Measurements from ENCODE around the gene CYP27C1.
A peak's percentile ranks its signal among the peaks of the same experiment; 100 is the strongest.

Gene CYP27C1

DNA sequence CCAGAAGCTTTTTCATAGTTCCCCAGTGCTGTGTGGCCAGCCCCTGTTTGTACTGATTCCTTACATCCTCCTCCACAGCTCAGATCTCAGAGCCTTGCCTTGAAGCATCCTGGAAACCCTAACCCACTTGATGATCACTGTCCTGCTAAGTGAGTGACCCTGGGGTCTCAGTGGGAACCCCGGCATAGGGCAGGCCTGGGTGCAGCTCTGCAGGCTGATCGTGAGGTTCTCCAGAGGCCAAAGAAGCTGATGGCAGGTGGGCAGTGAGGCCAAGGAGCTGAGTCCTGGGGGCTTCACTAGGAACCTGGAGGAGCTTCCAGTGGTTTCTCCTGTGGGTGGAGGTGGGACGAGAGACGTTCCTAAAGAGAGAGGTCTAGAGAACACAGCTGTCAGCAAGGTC lies 65.7 kb downstream of the CYP27C1 start:
- Mint-ChIP-seq H3K27ac (no peak overlapping the region), H3K36me3 (ENCODE audit: low read depth) (no peaks in the 10 kb centered on the region), H3K4me3 (no peak overlapping the region), H3K4me1 (ENCODE audit: low read depth) (peaks cover 21% of the 10 kb centered on the region), H3K9me3 (no peaks in the 10 kb centered on the region), H3K27me3 (peaks cover 2% of the 10 kb centered on the region)
- intact Hi-C loops (cut with micrococcal nuclease) = no loop called here

GRCh38 chr2:127153691-127154158 lies 66.4 kb downstream of the CYP27C1 start:
- Mint-ChIP-seq H3K27me3 (no peaks in the 10 kb centered on the region), H3K36me3 (ENCODE audit: low read depth) (no peaks in the 10 kb centered on the region), H3K27ac (no peak overlapping the region), H3K9me3 (no peaks in the 10 kb centered on the region), H3K4me3 (no peak overlapping the region), H3K4me1 (ENCODE audit: low read depth) (peaks cover 14% of the 10 kb centered on the region)
- intact Hi-C loops (cut with micrococcal nuclease) = no loop called here

GRCh38 chr2:127150996-127151395 lies 69.1 kb downstream of the CYP27C1 start:
- intact Hi-C loops (cut with micrococcal nuclease) = no loop called here
- peaks cover 1% of the 10 kb centered on the region for H3K27me3 Mint-ChIP-seq
- H3K27ac Mint-ChIP-seq = no peak overlapping the region
- H3K4me3 Mint-ChIP-seq = no peak overlapping the region
- H3K9me3 Mint-ChIP-seq = no peaks in the 10 kb centered on the region
- H3K36me3 Mint-ChIP-seq (ENCODE audit: low read depth) = no peaks in the 10 kb centered on the region
- H3K4me1 Mint-ChIP-seq (ENCODE audit: low read depth) = peaks cover 14% of the 10 kb centered on the region

DNA sequence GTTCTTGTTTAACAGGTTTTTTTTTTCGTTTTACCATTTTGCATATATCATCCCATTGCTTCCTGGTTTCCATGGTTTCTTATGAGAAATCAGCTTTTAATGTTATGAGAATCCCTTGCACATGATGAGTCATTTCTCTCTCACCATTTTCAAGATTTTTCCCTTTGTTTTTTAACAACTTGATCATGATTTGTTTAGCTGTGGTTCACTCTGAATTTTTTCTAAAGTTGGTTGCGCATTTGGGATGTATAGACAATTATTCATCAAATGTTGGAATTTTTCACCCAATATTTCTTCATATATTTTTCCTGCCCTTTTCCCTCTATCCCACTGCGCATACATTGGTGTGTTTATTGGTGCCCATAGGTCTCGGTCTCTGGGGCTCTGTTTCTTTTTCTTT lies 70.7 kb downstream of the CYP27C1 start:
- Mint-ChIP-seq H3K4me1 (ENCODE audit: low read depth) (peaks cover 24% of the 10 kb centered on the region), H3K36me3 (ENCODE audit: low read depth) (no peaks in the 10 kb centered on the region), H3K27me3 (peaks cover 1% of the 10 kb centered on the region), H3K9me3 (no peaks in the 10 kb centered on the region), H3K27ac (no peak overlapping the region), H3K4me3 (no peak overlapping the region)
- intact Hi-C loops (cut with micrococcal nuclease) = no loop called here

DNA sequence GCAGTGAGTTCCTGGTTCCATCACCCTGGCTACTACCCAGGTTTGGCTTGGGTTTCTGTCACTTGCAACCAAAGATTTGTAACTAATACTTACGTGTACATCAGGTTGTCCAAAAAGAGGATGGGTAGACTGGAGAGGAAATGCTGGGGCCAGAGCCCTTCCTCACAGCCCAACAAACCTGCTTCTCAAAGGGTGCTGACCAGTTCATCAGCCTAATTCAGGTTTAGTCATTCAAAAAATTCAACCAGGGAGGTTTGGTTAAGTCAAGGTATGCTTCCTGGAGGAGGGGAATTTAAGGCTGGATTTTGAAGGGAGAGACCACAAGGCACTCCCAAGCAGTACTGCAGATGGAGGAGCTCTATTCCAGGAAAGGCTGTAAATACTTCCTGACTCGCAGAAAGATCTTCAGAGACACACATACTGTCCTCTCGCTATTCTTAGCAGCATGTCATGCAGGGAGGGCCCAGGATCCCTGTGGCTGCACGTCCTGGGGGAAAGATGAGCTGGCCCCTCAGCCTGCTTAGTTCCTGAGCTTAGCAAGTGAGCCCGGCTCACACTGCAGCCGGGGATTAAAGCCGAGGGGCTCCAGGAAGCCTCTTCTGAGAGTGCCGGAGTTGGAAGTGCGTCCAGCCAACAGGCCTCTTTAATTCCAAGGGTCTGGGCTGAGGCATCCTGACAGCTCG lies 73.1 kb downstream of the CYP27C1 start:
- Mint-ChIP-seq H3K9me3 (no peaks in the 10 kb centered on the region), H3K4me3 (no peak overlapping the region), H3K27me3 (peaks cover 1% of the 10 kb centered on the region), H3K27ac (peak overlapping the region; percentile 37), H3K4me1 (ENCODE audit: low read depth) (peaks cover 42% of the 10 kb centered on the region), H3K36me3 (ENCODE audit: low read depth) (no peaks in the 10 kb centered on the region)
- intact Hi-C loops (cut with micrococcal nuclease) = no loop called here

- intact Hi-C loops (cut with micrococcal nuclease) = no loop called here
- peak overlapping the region; percentile 74 for H3K27ac Mint-ChIP-seq
- H3K4me3 Mint-ChIP-seq = no peak overlapping the region
- no peaks in the 10 kb centered on the region for H3K36me3 Mint-ChIP-seq (ENCODE audit: low read depth)
- peaks cover 5% of the 10 kb centered on the region for H3K27me3 Mint-ChIP-seq
- no peaks in the 10 kb centered on the region for H3K9me3 Mint-ChIP-seq
- H3K4me1 Mint-ChIP-seq (ENCODE audit: low read depth) = peaks cover 42% of the 10 kb centered on the region
Observed at GRCh38 chr2:127146071-127146725, 73.9 kb downstream of the CYP27C1 start.

- no peaks in the 10 kb centered on the region for H3K36me3 Mint-ChIP-seq (ENCODE audit: low read depth)
- peak overlapping the region; percentile 74 for H3K27ac Mint-ChIP-seq
- intact Hi-C loops (cut with micrococcal nuclease) = no loop called here
- peaks cover 13% of the 10 kb centered on the region for H3K27me3 Mint-ChIP-seq
- H3K9me3 Mint-ChIP-seq = no peaks in the 10 kb centered on the region
- H3K4me3 Mint-ChIP-seq = no peak overlapping the region
- H3K4me1 Mint-ChIP-seq (ENCODE audit: low read depth) = peaks cover 47% of the 10 kb centered on the region
Observed at GRCh38 chr2:127145280-127145895, 74.7 kb downstream of the CYP27C1 start.

- intact Hi-C loops (cut with micrococcal nuclease) = no loop called here
- H3K27ac Mint-ChIP-seq = peak overlapping the region; percentile 71
- H3K36me3 Mint-ChIP-seq (ENCODE audit: low read depth) = no peaks in the 10 kb centered on the region
- peaks cover 58% of the 10 kb centered on the region for H3K4me1 Mint-ChIP-seq (ENCODE audit: low read depth)
- no peak overlapping the region for H3K4me3 Mint-ChIP-seq
- no peaks in the 10 kb centered on the region for H3K9me3 Mint-ChIP-seq
- H3K27me3 Mint-ChIP-seq = peaks cover 24% of the 10 kb centered on the region
Observed at GRCh38 chr2:127143841-127144782, 76.0 kb downstream of the CYP27C1 start.

GRCh38 chr2:127142663-127143630 lies 77.2 kb downstream of the CYP27C1 start:
- Mint-ChIP-seq H3K9me3 (no peaks in the 10 kb centered on the region), H3K27ac (peak overlapping the region; percentile 71), H3K27me3 (peaks cover 27% of the 10 kb centered on the region), H3K4me1 (ENCODE audit: low read depth) (peaks cover 58% of the 10 kb centered on the region), H3K4me3 (no peak overlapping the region), H3K36me3 (ENCODE audit: low read depth) (no peaks in the 10 kb centered on the region)
- intact Hi-C loops (cut with micrococcal nuclease) = no loop called here

DNA sequence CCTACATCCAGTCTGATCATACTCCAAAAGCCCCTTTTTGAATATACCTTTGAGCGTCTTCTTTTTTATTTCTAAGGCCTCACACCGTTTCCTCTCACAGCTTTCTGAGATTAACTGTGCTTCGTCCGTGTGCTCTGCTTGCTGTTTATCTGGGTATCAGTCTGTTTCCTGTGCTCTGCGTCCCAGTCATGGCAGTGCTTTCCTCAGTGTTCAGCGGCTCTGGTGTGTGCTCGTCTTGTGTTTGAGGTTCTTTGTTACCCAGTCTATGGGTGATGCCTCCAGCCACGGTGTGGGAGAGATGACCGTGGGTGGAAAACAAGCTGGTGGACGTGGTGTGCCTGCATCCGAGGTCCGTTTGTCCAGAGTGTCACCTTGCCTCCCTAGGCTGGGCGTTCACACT lies 79.6 kb downstream of the CYP27C1 start:
- Mint-ChIP-seq H3K36me3 (ENCODE audit: low read depth) (no peaks in the 10 kb centered on the region), H3K27me3 (peaks cover 32% of the 10 kb centered on the region), H3K4me3 (no peak overlapping the region), H3K4me1 (ENCODE audit: low read depth) (peaks cover 62% of the 10 kb centered on the region), H3K9me3 (no peaks in the 10 kb centered on the region), H3K27ac (no peak overlapping the region)
- intact Hi-C loops (cut with micrococcal nuclease) = no loop called here

DNA sequence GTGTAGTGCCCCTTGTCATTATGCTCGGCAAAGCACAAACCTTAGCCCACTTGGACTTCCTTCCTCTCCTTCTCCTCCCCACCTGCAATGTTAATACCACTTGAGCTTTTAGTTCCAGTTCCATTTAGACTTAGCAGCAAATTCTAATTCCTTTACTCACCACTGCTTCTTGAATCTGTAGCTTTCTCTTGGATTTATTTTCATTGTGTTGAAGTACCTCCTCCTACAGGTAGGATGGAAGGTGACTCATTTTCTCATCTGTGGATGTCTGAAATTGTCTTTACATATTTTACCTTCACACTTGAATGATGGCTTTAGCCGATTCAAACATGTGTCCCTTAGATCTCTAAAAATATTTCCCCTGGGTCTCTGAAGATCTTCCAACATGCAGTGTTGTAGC lies 80.3 kb downstream of the CYP27C1 start:
- H3K4me3 Mint-ChIP-seq = no peak overlapping the region
- peaks cover 64% of the 10 kb centered on the region for H3K4me1 Mint-ChIP-seq (ENCODE audit: low read depth)
- H3K9me3 Mint-ChIP-seq = no peaks in the 10 kb centered on the region
- H3K27me3 Mint-ChIP-seq = peaks cover 32% of the 10 kb centered on the region
- no peak overlapping the region for H3K27ac Mint-ChIP-seq
- no peaks in the 10 kb centered on the region for H3K36me3 Mint-ChIP-seq (ENCODE audit: low read depth)
- intact Hi-C loops (cut with micrococcal nuclease) = loop anchor here (5.0 to 10.0 kb wide), 2 partner anchors 38 to 55 kb away; no protein-coding TSS in a partner anchor

DNA sequence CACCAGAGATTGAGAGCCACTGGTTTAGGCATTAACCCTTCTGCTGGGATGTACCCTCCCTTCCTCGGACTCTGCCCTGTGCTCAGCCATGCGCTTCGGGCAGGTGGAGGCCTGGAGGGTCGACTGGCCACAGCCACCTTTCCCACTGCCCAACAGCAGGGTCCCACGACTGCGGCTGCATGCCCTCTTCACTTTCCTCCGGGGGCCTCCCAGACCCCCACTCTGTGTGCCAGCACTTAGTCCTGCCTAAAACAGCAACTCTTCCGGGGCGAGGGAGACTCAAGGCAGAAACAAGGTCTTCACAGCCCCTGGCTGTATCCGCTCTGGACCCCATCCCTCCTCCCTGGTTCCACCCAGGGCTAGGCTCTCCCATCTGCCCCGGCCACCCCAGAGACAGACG lies 81.8 kb downstream of the CYP27C1 start:
- intact Hi-C loops (cut with micrococcal nuclease) = loop anchor here (5.0 to 10.0 kb wide), 2 partner anchors 39 to 53 kb away; no protein-coding TSS in a partner anchor
- peaks cover 61% of the 10 kb centered on the region for H3K4me1 Mint-ChIP-seq (ENCODE audit: low read depth)

More for the DNA sequence above, 81.8 kb downstream of the CYP27C1 start:
- H3K4me3 Mint-ChIP-seq = no peak overlapping the region
- peaks cover 32% of the 10 kb centered on the region for H3K27me3 Mint-ChIP-seq
- H3K9me3 Mint-ChIP-seq = no peaks in the 10 kb centered on the region
- no peak overlapping the region for H3K27ac Mint-ChIP-seq
- no peaks in the 10 kb centered on the region for H3K36me3 Mint-ChIP-seq (ENCODE audit: low read depth)
